WTC11 (cell line): ENCODE measurements around the gene SCN8A. TPM values are rescaled to one million over a fixed set of nuclear protein-coding genes. Genes with fewer than 3 reads are reported as not detected.

Experiments used
- ATAC-seq: fragments of 200-7000 bp; cut with Tn5 transposase; 2 replicates; pipeline ENCODE4 v1.10.0; 2021; ENCODE audit warnings: mild to moderate bottlenecking, moderate library complexity
- CTCF ChIA-PET: fragments of 300-600 bp; sonication (Branson Sonifier 250); formaldehyde crosslinking; loops from one replicate; lab custom pipeline; 2021; ENCODE audit warnings: antibody characterized with exemption; lab: Charles Lee
- POLR2A ChIA-PET: fragments of 350-600 bp; sonication (Branson Sonifier 250); formaldehyde crosslinking; loops from one replicate; lab custom pipeline; 2021; ENCODE audit warnings: antibody characterized with exemption; lab: Charles Lee
- DNase-seq: peaks from one replicate; pipeline ENCODE4 v3.0.0; 2021; ENCODE audit warnings: low spot score
- H3K27ac Mint-ChIP-seq: 2 replicates; pipeline ENCODE4 v1.8.0; 2021; ENCODE audit warnings: mixed read lengths
- H3K27me3 Mint-ChIP-seq: 2 replicates; pipeline ENCODE4 v1.8.0; 2021; ENCODE audit warnings: low read depth, mild to moderate bottlenecking, moderate library complexity, mixed read lengths
- H3K36me3 Mint-ChIP-seq: 2 replicates; pipeline ENCODE4 v1.8.0; 2021; ENCODE audit warnings: mixed read lengths
- H3K4me1 Mint-ChIP-seq: 2 replicates; pipeline ENCODE4 v1.8.0; 2022; ENCODE audit warnings: mixed read lengths
- H3K4me3 Mint-ChIP-seq: 2 replicates; pipeline ENCODE4 v1.8.0; 2021; ENCODE audit warnings: mild to moderate bottlenecking, moderate library complexity, mixed read lengths
- H3K9me3 Mint-ChIP-seq: 2 replicates; pipeline ENCODE4 v1.8.0; 2021; ENCODE audit warnings: mixed read lengths
- ATF6 ChIP-seq: sonication (generic); formaldehyde crosslinking; IDR thresholded peaks from 2 replicates; pipeline ENCODE4 v1.8.1; 2023; ENCODE audit warnings: mild to moderate bottlenecking, missing genetic modification reagents
- CREM ChIP-seq: sonication (generic); formaldehyde crosslinking; IDR thresholded peaks from 2 replicates; pipeline ENCODE4 v1.8.1; 2022; ENCODE audit warnings: mild to moderate bottlenecking, missing genetic modification reagents, moderate library complexity
- ELF4 ChIP-seq: sonication (generic); formaldehyde crosslinking; IDR thresholded peaks from 2 replicates; pipeline ENCODE4 v1.8.1; 2022; ENCODE audit warnings: low read depth, mild to moderate bottlenecking, moderate library complexity, missing genetic modification reagents
- GABPB1 ChIP-seq: sonication (generic); formaldehyde crosslinking; IDR thresholded peaks from 2 replicates; pipeline ENCODE4 v1.8.1; 2023; ENCODE audit warnings: mild to moderate bottlenecking, missing genetic modification reagents
- HMGXB4 ChIP-seq: sonication (generic); formaldehyde crosslinking; IDR thresholded peaks from 2 replicates; pipeline ENCODE4 v1.8.1; 2023; ENCODE audit warnings: mild to moderate bottlenecking, moderate library complexity, missing genetic modification reagents
- IRF1 ChIP-seq: sonication (generic); formaldehyde crosslinking; IDR thresholded peaks from 2 replicates; pipeline ENCODE4 v1.8.0; 2023; ENCODE audit warnings: missing genetic modification reagents
- IRF2 ChIP-seq: sonication (generic); formaldehyde crosslinking; IDR thresholded peaks from 2 replicates; pipeline ENCODE4 v1.8.0; 2022; ENCODE audit warnings: low read depth, missing genetic modification reagents, borderline replicate concordance
- RELA ChIP-seq: sonication (generic); formaldehyde crosslinking; IDR thresholded peaks from 2 replicates; pipeline ENCODE4 v1.8.1; 2022; ENCODE audit warnings: missing genetic modification reagents, mild to moderate bottlenecking, borderline replicate concordance
- SP1 ChIP-seq: sonication (generic); formaldehyde crosslinking; conservative IDR thresholded peaks from 2 replicates; pipeline ENCODE4 v1.8.1; 2022; ENCODE audit warnings: missing genetic modification reagents
- STAT6 ChIP-seq: sonication (generic); formaldehyde crosslinking; conservative IDR thresholded peaks from 2 replicates; pipeline ENCODE4 v1.8.1; 2023; ENCODE audit warnings: mild to moderate bottlenecking, low read depth, missing genetic modification reagents, moderate library complexity
- ZBTB21 ChIP-seq: sonication (generic); formaldehyde crosslinking; IDR thresholded peaks from 2 replicates; pipeline ENCODE4 v1.8.1; 2023; ENCODE audit warnings: mild to moderate bottlenecking, missing genetic modification reagents, borderline replicate concordance
- total RNA-seq: library from RNA; stranded (reverse); gene quantifications from 3 replicates; pipeline ENCODE4 v1.2.3, GENCODE V29; 2021
- TF ChIP-seq, protein P1 (sequence below): sonication (generic); formaldehyde crosslinking; IDR thresholded peaks from 2 replicates; pipeline ENCODE4 v1.8.0; 2023; ENCODE audit warnings: missing genetic modification reagents, mild to moderate bottlenecking, borderline replicate concordance
- TF ChIP-seq, protein P2 (sequence below): sonication (generic); formaldehyde crosslinking; IDR thresholded peaks from 2 replicates; pipeline ENCODE4 v1.8.1; 2023; ENCODE audit warnings: mild to moderate bottlenecking, missing genetic modification reagents, moderate library complexity
- TF ChIP-seq, protein P3 (sequence below): fragments of 200-600 bp; IDR thresholded peaks from 2 replicates; pipeline ENCODE4 v1.8.0; 2022; ENCODE audit warnings: antibody characterized with exemption

SCN8A gene
- total RNA-seq, 1 experiment from 2014 or later: 14.4 TPM

DNA sequence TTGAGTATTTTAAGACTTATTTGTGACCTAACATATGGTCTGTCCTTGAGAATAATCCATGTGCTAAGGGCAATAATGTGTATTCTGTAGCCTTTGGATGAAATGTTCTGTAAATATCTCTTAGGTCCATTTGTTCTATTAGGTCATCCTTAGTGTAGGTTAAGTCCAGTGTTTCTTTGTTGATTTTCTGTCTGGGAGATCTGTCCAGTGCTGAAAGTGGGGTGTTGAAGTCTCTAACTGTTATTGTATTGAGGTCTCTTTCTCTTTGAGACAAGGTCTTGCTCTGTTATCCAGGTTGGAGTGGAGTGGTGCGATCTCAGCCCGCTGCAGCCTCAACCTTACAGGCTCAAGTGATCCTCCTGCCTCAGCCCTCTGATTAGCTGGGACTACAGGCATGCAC lies 149.5 kb downstream of the SCN8A start (continued):
- TF ChIP-seq IRF1 (CRISPR knock-in tag) (no peak), CREM (no peak), ATF6 (no peak), ZBTB21 (CRISPR knock-in tag) (no peak), RELA (CRISPR knock-in tag) (no peak), GABPB1 (CRISPR knock-in tag) (no peak)
- TF ChIP-seq, protein P1, sequence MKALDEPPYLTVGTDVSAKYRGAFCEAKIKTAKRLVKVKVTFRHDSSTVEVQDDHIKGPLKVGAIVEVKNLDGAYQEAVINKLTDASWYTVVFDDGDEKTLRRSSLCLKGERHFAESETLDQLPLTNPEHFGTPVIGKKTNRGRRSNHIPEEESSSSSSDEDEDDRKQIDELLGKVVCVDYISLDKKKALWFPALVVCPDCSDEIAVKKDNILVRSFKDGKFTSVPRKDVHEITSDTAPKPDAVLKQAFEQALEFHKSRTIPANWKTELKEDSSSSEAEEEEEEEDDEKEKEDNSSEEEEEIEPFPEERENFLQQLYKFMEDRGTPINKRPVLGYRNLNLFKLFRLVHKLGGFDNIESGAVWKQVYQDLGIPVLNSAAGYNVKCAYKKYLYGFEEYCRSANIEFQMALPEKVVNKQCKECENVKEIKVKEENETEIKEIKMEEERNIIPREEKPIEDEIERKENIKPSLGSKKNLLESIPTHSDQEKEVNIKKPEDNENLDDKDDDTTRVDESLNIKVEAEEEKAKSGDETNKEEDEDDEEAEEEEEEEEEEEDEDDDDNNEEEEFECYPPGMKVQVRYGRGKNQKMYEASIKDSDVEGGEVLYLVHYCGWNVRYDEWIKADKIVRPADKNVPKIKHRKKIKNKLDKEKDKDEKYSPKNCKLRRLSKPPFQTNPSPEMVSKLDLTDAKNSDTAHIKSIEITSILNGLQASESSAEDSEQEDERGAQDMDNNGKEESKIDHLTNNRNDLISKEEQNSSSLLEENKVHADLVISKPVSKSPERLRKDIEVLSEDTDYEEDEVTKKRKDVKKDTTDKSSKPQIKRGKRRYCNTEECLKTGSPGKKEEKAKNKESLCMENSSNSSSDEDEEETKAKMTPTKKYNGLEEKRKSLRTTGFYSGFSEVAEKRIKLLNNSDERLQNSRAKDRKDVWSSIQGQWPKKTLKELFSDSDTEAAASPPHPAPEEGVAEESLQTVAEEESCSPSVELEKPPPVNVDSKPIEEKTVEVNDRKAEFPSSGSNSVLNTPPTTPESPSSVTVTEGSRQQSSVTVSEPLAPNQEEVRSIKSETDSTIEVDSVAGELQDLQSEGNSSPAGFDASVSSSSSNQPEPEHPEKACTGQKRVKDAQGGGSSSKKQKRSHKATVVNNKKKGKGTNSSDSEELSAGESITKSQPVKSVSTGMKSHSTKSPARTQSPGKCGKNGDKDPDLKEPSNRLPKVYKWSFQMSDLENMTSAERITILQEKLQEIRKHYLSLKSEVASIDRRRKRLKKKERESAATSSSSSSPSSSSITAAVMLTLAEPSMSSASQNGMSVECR (CRISPR knock-in tag): no peak
- TF ChIP-seq, protein P2, sequence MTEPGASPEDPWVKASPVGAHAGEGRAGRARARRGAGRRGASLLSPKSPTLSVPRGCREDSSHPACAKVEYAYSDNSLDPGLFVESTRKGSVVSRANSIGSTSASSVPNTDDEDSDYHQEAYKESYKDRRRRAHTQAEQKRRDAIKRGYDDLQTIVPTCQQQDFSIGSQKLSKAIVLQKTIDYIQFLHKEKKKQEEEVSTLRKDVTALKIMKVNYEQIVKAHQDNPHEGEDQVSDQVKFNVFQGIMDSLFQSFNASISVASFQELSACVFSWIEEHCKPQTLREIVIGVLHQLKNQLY (CRISPR knock-in tag): no peak

DNA sequence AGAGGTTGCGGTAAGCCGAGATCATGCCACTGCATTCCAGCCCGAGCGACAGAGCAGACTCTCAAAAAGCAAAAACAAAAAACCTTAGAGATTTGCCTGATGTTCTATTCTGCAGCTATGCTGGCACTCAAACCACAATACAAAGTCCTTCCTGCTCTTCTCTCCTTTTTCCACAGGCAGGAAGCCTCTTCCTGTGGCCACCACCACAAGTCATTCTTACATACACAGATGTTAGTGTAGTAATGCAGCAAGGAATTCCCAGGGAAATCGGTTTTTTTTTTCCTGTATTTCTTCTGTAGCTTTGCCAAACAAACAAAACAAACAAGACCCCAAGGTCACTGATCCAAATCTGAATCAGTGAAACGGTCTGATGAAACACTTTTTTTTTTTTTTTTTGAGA lies 153.2 kb downstream of the SCN8A start:
- no peak overlapping the region for H3K27ac Mint-ChIP-seq
- H3K27me3 Mint-ChIP-seq: peaks cover 4% of the 10 kb centered on the region; the same call in 1 of the 2 replicates
- POLR2A ChIA-PET: no interaction called here
- CTCF ChIA-PET: interaction anchor here (0.7 kb wide), 1 partner anchor 128 kb away, joined by 3 read pairs; no protein-coding TSS in a partner anchor
- no peak for ATAC-seq
- H3K9me3 Mint-ChIP-seq: peaks cover 20% of the 10 kb centered on the region
- no peaks in the 10 kb centered on the region for H3K4me1 Mint-ChIP-seq
- TF ChIP-seq STAT6 (no peak), SP1 (CRISPR knock-in tag) (no peak), HMGXB4 (CRISPR knock-in tag) (no peak), ELF4 (no peak), IRF2 (CRISPR knock-in tag) (no peak)
- TF ChIP-seq, protein P3, sequence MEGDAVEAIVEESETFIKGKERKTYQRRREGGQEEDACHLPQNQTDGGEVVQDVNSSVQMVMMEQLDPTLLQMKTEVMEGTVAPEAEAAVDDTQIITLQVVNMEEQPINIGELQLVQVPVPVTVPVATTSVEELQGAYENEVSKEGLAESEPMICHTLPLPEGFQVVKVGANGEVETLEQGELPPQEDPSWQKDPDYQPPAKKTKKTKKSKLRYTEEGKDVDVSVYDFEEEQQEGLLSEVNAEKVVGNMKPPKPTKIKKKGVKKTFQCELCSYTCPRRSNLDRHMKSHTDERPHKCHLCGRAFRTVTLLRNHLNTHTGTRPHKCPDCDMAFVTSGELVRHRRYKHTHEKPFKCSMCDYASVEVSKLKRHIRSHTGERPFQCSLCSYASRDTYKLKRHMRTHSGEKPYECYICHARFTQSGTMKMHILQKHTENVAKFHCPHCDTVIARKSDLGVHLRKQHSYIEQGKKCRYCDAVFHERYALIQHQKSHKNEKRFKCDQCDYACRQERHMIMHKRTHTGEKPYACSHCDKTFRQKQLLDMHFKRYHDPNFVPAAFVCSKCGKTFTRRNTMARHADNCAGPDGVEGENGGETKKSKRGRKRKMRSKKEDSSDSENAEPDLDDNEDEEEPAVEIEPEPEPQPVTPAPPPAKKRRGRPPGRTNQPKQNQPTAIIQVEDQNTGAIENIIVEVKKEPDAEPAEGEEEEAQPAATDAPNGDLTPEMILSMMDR: no peak
- DNase-seq: no peak
- no peak overlapping the region for H3K4me3 Mint-ChIP-seq
- peaks cover 18% of the 10 kb centered on the region for H3K36me3 Mint-ChIP-seq
